DOHH2 (cell line): ENCODE data around the gene ICE2.

Experiments used
- H3F3A ChIP-seq: fragments of 200-600 bp; sonication (generic), shearing (Covaris generic); 2 replicates; pipeline ENCODE4 v1.6.0; 2016; ENCODE audit warnings: antibody characterized with exemption, mild to moderate bottlenecking; ENCODE audit not compliant: control insufficient read depth, insufficient read depth
- H3K27ac ChIP-seq: fragments of 200-600 bp; sonication (generic); 2 replicates; pipeline ENCODE4 v1.5.1; 2014; ENCODE audit warnings: low read depth, mild to moderate bottlenecking, low read length, moderate library complexity
- H3K27me3 ChIP-seq: fragments of 200-600 bp; sonication (generic); 2 replicates; pipeline ENCODE4 v1.6.1; 2014; ENCODE audit warnings: mild to moderate bottlenecking, low read length, mixed read lengths; ENCODE audit not compliant: control insufficient read depth
- H3K36me3 ChIP-seq: fragments of 200-600 bp; sonication (generic); 2 replicates; pipeline ENCODE4 v1.6.1; 2014; ENCODE audit warnings: mild to moderate bottlenecking, low read length, moderate library complexity, mixed read lengths; ENCODE audit not compliant: control insufficient read depth
- H3K4me1 ChIP-seq: fragments of 200-600 bp; sonication (generic); 2 replicates; pipeline ENCODE4 v1.6.1; 2014; ENCODE audit warnings: mild to moderate bottlenecking, low read length, mixed read lengths; ENCODE audit not compliant: control insufficient read depth
- H3K4me2 ChIP-seq: fragments of 200-600 bp; sonication (generic); 2 replicates; pipeline ENCODE4 v1.6.0; 2014; ENCODE audit warnings: mild to moderate bottlenecking, low read length, moderate library complexity
- H3K4me3 ChIP-seq: fragments of 200-600 bp; sonication (generic); 2 replicates; pipeline ENCODE4 v1.5.1; 2014; ENCODE audit warnings: mild to moderate bottlenecking, low read length, mixed read lengths
- H3K79me2 ChIP-seq: fragments of 200-600 bp; sonication (generic); 2 replicates; pipeline ENCODE4 v1.6.1; 2014; ENCODE audit warnings: mild to moderate bottlenecking, low read length, mixed read lengths; ENCODE audit not compliant: control insufficient read depth
- H3K9me2 ChIP-seq: fragments of 200-600 bp; sonication (generic); replicated peaks from 2 replicates; pipeline ENCODE4 v1.6.1; 2014; ENCODE audit warnings: mild to moderate bottlenecking, low read length, mixed read lengths; ENCODE audit not compliant: control insufficient read depth
- H3K9me3 ChIP-seq: fragments of 200-600 bp; sonication (generic); 2 replicates; pipeline ENCODE4 v1.6.1; 2014; ENCODE audit warnings: antibody characterized with exemption, low read length, mixed read lengths; ENCODE audit not compliant: control insufficient read depth, insufficient read depth
- H4K20me1 ChIP-seq: fragments of 200-600 bp; sonication (generic); 2 replicates; pipeline ENCODE4 v1.6.0; 2014; ENCODE audit warnings: low read depth, mild to moderate bottlenecking, antibody characterized with exemption, low read length, moderate library complexity; ENCODE audit not compliant: control insufficient read depth, insufficient read depth
- EZH2phosphoT487 ChIP-seq: fragments of 200-600 bp; sonication (generic); IDR thresholded peaks from 2 replicates; pipeline ENCODE4 v1.6.1; 2017; ENCODE audit warnings: borderline replicate concordance, mild to moderate bottlenecking, antibody characterized with exemption, low read length, moderate library complexity, mixed read lengths
- TF ChIP-seq, protein P1 (sequence below): fragments of 200-600 bp; sonication (generic); IDR thresholded peaks from one replicate; pipeline ENCODE4 v1.5.1; 2014; ENCODE audit warnings: antibody characterized with exemption, mild to moderate bottlenecking, low read depth, low read length; ENCODE audit not compliant: poor library complexity, severe bottlenecking

Gene ICE2

DNA sequence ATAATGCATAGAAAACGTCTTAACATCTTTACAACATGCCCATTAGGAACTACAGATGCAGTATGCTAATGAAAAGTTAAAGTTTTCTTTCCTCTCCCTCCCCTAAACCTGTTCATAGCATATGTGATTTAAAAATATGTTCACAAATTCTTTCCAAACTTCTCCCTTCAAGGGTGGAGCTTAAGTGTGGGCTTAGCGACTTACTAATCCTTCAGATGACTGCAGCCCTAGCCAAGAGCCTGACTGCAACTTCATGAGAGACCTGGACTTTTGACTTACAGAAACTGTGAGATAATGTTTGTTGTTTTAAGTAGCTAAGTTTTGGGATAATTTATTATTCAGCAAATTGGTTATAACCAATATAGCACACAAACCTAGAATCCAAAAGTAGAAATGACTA lies 59.2 kb downstream of the ICE2 start:
- H3K36me3 ChIP-seq = peaks cover 11% of the 10 kb centered on the region

DNA sequence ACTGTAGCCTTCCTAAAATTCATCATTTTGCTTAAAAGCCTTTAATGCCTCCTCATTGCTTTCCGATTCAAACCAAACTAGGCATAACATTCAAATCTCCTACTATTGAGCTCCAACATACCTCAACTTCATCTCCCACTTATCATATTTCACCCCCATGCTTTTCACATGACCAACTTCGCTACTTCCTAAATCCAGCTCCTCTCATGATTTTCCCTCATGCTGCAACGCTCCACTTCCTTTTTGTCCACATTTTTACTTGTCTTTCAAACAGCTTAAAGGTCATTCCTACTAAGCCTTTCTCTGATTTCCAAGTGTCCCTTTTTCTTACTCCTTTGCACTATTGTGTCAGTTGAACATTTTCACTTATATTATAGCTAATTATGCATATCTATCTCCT lies 60.8 kb downstream of the ICE2 start:
- H3K27ac ChIP-seq = no peak overlapping the region

More for the DNA sequence above, 59.2 kb downstream of the ICE2 start:
- Histone ChIP-seq H3K9me3 (no peaks in the 10 kb centered on the region), H3K4me3 (no peak overlapping the region), H4K20me1 (no peaks in the 10 kb centered on the region; the same call in 1 of the 2 replicates), H3K9me2 (no peaks in the 10 kb centered on the region), H3K4me2 (no peak overlapping the region), H3K79me2 (no peaks in the 10 kb centered on the region), H3K27ac (no peak overlapping the region), H3K27me3 (no peaks in the 10 kb centered on the region), H3F3A (0 out of 2 replicates have a peak, but pooled peaks cover 3% of the 10 kb centered on the region), H3K4me1 (no peaks in the 10 kb centered on the region)
- TF ChIP-seq, protein P1, sequence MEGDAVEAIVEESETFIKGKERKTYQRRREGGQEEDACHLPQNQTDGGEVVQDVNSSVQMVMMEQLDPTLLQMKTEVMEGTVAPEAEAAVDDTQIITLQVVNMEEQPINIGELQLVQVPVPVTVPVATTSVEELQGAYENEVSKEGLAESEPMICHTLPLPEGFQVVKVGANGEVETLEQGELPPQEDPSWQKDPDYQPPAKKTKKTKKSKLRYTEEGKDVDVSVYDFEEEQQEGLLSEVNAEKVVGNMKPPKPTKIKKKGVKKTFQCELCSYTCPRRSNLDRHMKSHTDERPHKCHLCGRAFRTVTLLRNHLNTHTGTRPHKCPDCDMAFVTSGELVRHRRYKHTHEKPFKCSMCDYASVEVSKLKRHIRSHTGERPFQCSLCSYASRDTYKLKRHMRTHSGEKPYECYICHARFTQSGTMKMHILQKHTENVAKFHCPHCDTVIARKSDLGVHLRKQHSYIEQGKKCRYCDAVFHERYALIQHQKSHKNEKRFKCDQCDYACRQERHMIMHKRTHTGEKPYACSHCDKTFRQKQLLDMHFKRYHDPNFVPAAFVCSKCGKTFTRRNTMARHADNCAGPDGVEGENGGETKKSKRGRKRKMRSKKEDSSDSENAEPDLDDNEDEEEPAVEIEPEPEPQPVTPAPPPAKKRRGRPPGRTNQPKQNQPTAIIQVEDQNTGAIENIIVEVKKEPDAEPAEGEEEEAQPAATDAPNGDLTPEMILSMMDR = no peak

DNA sequence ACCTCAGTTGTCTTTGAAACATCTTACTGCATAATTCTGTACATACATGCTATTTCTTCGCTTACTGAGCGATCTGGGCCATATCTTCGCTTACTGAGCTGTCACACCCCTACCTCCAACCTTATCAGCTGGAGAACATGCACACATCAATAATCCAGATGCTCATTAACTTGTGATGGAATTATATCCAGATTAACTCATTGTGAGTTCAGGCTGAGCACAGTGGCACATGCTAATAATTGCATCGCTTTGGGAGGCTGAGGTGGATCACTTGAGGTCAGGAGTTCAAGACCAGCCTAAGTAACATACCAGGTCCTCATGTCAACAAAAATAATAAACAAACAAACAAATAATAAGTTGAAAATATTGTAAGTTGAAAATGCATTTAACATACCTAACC lies 61.8 kb downstream of the ICE2 start:
- Histone ChIP-seq H3K27me3 (no peaks in the 10 kb centered on the region), H4K20me1 (no peaks in the 10 kb centered on the region; the same call in 1 of the 2 replicates), H3K9me3 (no peaks in the 10 kb centered on the region), H3K27ac (no peak overlapping the region), H3K4me3 (no peak overlapping the region), H3K79me2 (no peaks in the 10 kb centered on the region), H3K4me2 (no peak overlapping the region), H3K4me1 (no peaks in the 10 kb centered on the region), H3K36me3 (no peaks in the 10 kb centered on the region), H3K9me2 (no peaks in the 10 kb centered on the region), H3F3A (0 out of 2 replicates have a peak, but pooled peaks cover 3% of the 10 kb centered on the region)
- TF ChIP-seq EZH2phosphoT487 = no peak
- TF ChIP-seq, protein P1 = no peak

More for the DNA sequence above, 60.8 kb downstream of the ICE2 start:
- Histone ChIP-seq H3K9me3 (no peaks in the 10 kb centered on the region), H3K9me2 (no peaks in the 10 kb centered on the region), H4K20me1 (no peaks in the 10 kb centered on the region; the same call in 1 of the 2 replicates), H3F3A (0 out of 2 replicates have a peak, but pooled peaks cover 3% of the 10 kb centered on the region), H3K36me3 (peaks cover 3% of the 10 kb centered on the region; the same call in 1 of the 2 replicates), H3K79me2 (no peaks in the 10 kb centered on the region), H3K4me3 (no peak overlapping the region), H3K27me3 (no peaks in the 10 kb centered on the region), H3K4me1 (no peaks in the 10 kb centered on the region), H3K4me2 (no peak overlapping the region)
- TF ChIP-seq EZH2phosphoT487 = no peak
- TF ChIP-seq, protein P1 = no peak
